Lower leg skin (tissue), 3 donors: ENCODE data around the gene AEBP2.

Source experiments
- CTCF ChIP-seq, 3 donors: fragments of 450-650 bp; IDR thresholded peaks; one replicate each; pipeline ENCODE4 v1.5.1; 2016; ENCODE audit warnings: antibody characterized with exemption in 3 of 3, mild to moderate bottlenecking in 3 of 3, moderate library complexity in 2 of 3
- POLR2A ChIP-seq, 2 donors: fragments of 450-650 bp; IDR thresholded peaks; one replicate each; pipeline ENCODE4 v1.6.1; 2016 to 2017; ENCODE audit warnings: antibody characterized with exemption in 2 of 2, mild to moderate bottlenecking in 1 of 2, moderate library complexity in 1 of 2

- TF ChIP-seq POLR2A (IDR thresholded peaks at IDR 0.05) (no peak), CTCF (IDR thresholded peaks at IDR 0.05) (no peak)
These were observed 52.6 kb downstream of the AEBP2 start for GRCh38 chr12:19491863-19492262.
